ENCODE measurements around the gene VIT. TPM values are rescaled to one million over a fixed set of nuclear protein-coding genes. Genes with fewer than 3 reads are reported as not detected.

The VIT gene
- total RNA-seq, 1 donor from 2014 or later: not detected

GRCh38 chr2:36809069-36809445, 112.5 kb downstream of the VIT start:
- H3K4me3 ChIP-seq (ENCODE audit: low read depth, low read length): no peak overlapping the region
- H3K27me3 ChIP-seq (ENCODE audit: control insufficient read depth, insufficient read depth, low read length): no peaks in the 10 kb centered on the region
- TF ChIP-seq CTCF (IDR thresholded peaks at IDR 0.05; ENCODE audit: insufficient read depth, low read length, poor library complexity, severe bottlenecking): no peak
- no peak for DNase-seq (ENCODE audit: low read depth)
- H3K36me3 ChIP-seq (ENCODE audit: control insufficient read depth, insufficient read depth, low read length): no peaks in the 10 kb centered on the region

- no peaks in the 10 kb centered on the region for H3K36me3 ChIP-seq (ENCODE audit: control insufficient read depth, insufficient read depth, low read length)
- no peak overlapping the region for H3K4me3 ChIP-seq (ENCODE audit: low read depth, low read length)
- no peak for DNase-seq (ENCODE audit: low read depth)
- no peaks in the 10 kb centered on the region for H3K27me3 ChIP-seq (ENCODE audit: control insufficient read depth, insufficient read depth, low read length)
- no peak for TF ChIP-seq CTCF (IDR thresholded peaks at IDR 0.05; ENCODE audit: insufficient read depth, low read length, poor library complexity, severe bottlenecking)
Measured at GRCh38 chr2:36811071-36811470, 114.6 kb downstream of the VIT start.

GRCh38 chr2:36812196-36812595, 115.7 kb downstream of the VIT start:
- peak; percentile 22 for TF ChIP-seq CTCF (IDR thresholded peaks at IDR 0.05; ENCODE audit: insufficient read depth, low read length, poor library complexity, severe bottlenecking)
- no peak for DNase-seq (ENCODE audit: low read depth)
- Histone ChIP-seq H3K27me3 (ENCODE audit: control insufficient read depth, insufficient read depth, low read length) (no peaks in the 10 kb centered on the region), H3K36me3 (ENCODE audit: control insufficient read depth, insufficient read depth, low read length) (no peaks in the 10 kb centered on the region), H3K4me3 (ENCODE audit: low read depth, low read length) (no peak overlapping the region)

GRCh38 chr2:36818542-36818941, 122.0 kb downstream of the VIT start:
- no peaks in the 10 kb centered on the region for H3K27me3 ChIP-seq (ENCODE audit: control insufficient read depth, insufficient read depth, low read length)
- no peak overlapping the region for H3K4me3 ChIP-seq (ENCODE audit: low read depth, low read length)
- DNase-seq (ENCODE audit: low read depth): no peak
- no peaks in the 10 kb centered on the region for H3K36me3 ChIP-seq (ENCODE audit: control insufficient read depth, insufficient read depth, low read length)
- TF ChIP-seq CTCF (IDR thresholded peaks at IDR 0.05; ENCODE audit: insufficient read depth, low read length, poor library complexity, severe bottlenecking): no peak

- Histone ChIP-seq H3K4me3 (ENCODE audit: low read depth, low read length) (no peak overlapping the region), H3K36me3 (ENCODE audit: control insufficient read depth, insufficient read depth, low read length) (no peaks in the 10 kb centered on the region), H3K27me3 (ENCODE audit: control insufficient read depth, insufficient read depth, low read length) (no peaks in the 10 kb centered on the region)
- no peak for DNase-seq (ENCODE audit: low read depth)
- no peak for TF ChIP-seq CTCF (IDR thresholded peaks at IDR 0.05; ENCODE audit: insufficient read depth, low read length, poor library complexity, severe bottlenecking)
Measured at GRCh38 chr2:36819095-36819711, 122.7 kb downstream of the VIT start.

- no peak for TF ChIP-seq CTCF (IDR thresholded peaks at IDR 0.05; ENCODE audit: insufficient read depth, low read length, poor library complexity, severe bottlenecking)
- no peak for DNase-seq (ENCODE audit: low read depth)
Measured at GRCh38 chr2:36820942-36821605, 124.6 kb downstream of the VIT start.

More at GRCh38 chr2:36820942-36821605, 124.6 kb downstream of the VIT start:
- Histone ChIP-seq H3K36me3 (ENCODE audit: control insufficient read depth, insufficient read depth, low read length) (no peaks in the 10 kb centered on the region), H3K4me3 (ENCODE audit: low read depth, low read length) (no peak overlapping the region), H3K27me3 (ENCODE audit: control insufficient read depth, insufficient read depth, low read length) (no peaks in the 10 kb centered on the region)

Data from kidney epithelial cell (primary cell).